ENCODE results near the gene ALDH1A2.

ALDH1A2 gene

DNA sequence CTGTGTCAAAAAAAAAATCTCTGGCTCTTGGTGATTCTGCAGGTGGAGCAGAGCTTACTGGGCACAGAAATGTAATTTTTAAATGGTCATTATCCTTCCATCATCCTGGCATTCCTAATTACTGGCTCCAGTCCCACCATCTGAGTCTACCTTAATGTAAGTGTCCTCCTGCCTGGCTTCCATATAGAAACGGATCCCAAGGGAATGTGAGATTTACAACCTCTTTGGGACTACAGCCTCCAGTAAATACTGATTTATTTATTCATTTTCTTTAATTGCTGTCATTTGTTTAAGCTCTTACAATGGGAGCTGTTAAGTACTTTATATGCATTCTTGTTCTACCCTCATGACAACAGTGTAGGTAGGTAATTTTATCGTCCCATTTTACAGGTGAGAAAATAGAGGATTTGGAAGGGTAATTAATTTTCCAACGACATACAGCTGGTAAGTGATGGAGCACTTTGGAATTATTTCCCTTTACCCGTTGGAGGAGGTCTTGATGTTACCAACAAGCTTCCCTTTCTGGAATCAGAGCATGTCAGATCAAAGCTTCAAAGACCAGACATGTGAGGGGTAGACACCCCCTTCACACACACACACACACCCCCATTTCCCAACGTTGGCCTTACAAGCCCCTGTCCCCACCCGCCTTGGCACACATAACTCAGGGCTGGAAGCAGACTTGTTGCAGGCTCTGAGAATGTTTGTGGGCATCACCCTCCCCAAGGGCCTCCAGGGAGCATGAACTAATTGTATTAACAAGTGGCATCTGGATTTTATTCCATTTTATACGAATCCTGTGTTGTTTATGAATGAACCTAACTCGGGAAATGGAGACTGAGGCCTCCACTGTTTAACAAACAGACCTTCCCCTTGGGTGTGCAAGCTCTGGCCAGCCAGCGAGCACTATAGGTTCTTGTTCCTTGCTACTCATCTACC, 116.9 kb downstream of the ALDH1A2 start:
- WGBS (ENCODE audit: insufficient coverage), result 97% methylated on average over 3 of the region's 9 CpGs
- ChIA-PET POLR2A (no interaction called here), CTCF (interaction anchor here (0.7 kb wide), 1 partner anchor 85 kb away, joined by 3 read pairs; no protein-coding TSS in a partner anchor)
- H3K4me1 ChIP-seq (ENCODE audit: control extremely low read depth in 1 of 4, control insufficient read depth in 4 of 4, insufficient read depth in 4 of 4, low read length in 3 of 4), result no peaks in the 10 kb centered on the region
- H3K9me3 ChIP-seq (ENCODE audit: control extremely low read depth in 1 of 5, control insufficient read depth in 4 of 5, insufficient read depth in 2 of 5, low read depth in 1 of 5, low read length in 4 of 5), result no peaks in the 10 kb centered on the region
- no peaks in the 10 kb centered on the region for H3K36me3 ChIP-seq (ENCODE audit: control insufficient read depth in 4 of 4, insufficient read depth in 4 of 4, low read length in 3 of 4)
- H3K27ac ChIP-seq (ENCODE audit: insufficient read depth in 1 of 2, low read depth in 1 of 2, low read length in 2 of 2, poor library complexity in 1 of 2, severe bottlenecking in 2 of 2), result no peak overlapping the region
- DNase-seq, result no peak
- H3K4me3 ChIP-seq (ENCODE audit: control insufficient read depth in 1 of 7, extremely low read depth in 1 of 7, insufficient read depth in 4 of 7, low read depth in 2 of 7, low read length in 6 of 7), result no peak overlapping the region
- H3K27me3 ChIP-seq (replicated peaks in 2 of 5; ENCODE audit: control insufficient read depth in 4 of 5, insufficient read depth in 5 of 5, low read length in 4 of 5), result peaks cover 0 to 16% (median 6%) of the 10 kb centered on the region in 5 experiments

DNA sequence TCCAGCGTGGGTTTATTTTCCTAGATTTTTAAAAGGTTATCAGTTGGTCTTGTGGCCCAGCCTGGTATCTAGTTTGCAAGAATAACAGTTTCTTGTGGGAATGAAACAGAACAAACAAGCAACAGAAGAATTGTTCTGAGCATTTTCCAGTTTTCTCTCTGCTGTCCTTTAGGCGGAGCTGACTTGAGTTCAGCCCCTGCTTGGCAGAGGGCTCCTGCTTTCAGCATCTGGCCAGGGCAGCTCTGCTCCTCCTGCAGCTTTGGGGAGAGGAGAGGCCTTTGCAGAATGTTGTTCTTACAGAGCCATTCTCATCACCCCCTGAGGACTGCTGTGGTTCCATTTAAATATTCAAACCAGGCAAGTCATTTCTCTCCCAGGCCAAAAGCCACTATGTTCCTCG, 117.7 kb downstream of the ALDH1A2 start:
- WGBS (ENCODE audit: insufficient coverage), result 45% methylated on average over 2 of the region's 3 CpGs
- H3K27ac ChIP-seq (ENCODE audit: insufficient read depth in 1 of 2, low read depth in 1 of 2, low read length in 2 of 2, poor library complexity in 1 of 2, severe bottlenecking in 2 of 2), result no peak overlapping the region
- CTCF ChIA-PET, result no interaction called here

DNA sequence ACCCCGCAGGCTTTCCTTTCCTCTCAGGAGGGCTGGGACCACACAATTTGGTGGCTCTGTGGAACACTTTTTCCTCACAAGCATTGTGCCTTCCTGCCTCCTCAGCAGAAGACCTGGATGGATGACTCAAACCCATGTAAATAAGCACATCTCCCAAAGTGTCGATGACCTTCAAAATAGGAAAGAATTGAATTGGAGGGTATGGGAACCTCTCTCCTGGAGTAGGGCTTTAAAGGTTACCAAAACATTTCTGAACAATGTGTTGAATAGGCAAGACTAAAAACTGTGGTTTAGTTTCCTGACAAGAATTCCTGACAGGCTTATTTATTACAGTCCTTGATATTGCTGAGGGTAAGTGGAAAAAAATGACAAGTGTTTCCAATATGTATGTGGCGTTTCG, 118.2 kb downstream of the ALDH1A2 start:
- no peak overlapping the region for H3K27ac ChIP-seq (ENCODE audit: insufficient read depth in 1 of 2, low read depth in 1 of 2, low read length in 2 of 2, poor library complexity in 1 of 2, severe bottlenecking in 2 of 2)
- WGBS (ENCODE audit: insufficient coverage), result no CpG with 5 or more reads among the region's 4 CpGs
- no peaks in the 10 kb centered on the region for H3K9me3 ChIP-seq (ENCODE audit: control extremely low read depth in 1 of 5, control insufficient read depth in 4 of 5, insufficient read depth in 2 of 5, low read depth in 1 of 5, low read length in 4 of 5)
- H3K4me3 ChIP-seq (ENCODE audit: control insufficient read depth in 1 of 7, extremely low read depth in 1 of 7, insufficient read depth in 4 of 7, low read depth in 2 of 7, low read length in 6 of 7), result no peak overlapping the region
- no peaks in the 10 kb centered on the region for H3K4me1 ChIP-seq (ENCODE audit: control extremely low read depth in 1 of 4, control insufficient read depth in 4 of 4, insufficient read depth in 4 of 4, low read length in 3 of 4)
- no peaks in the 10 kb centered on the region for H3K36me3 ChIP-seq (ENCODE audit: control insufficient read depth in 4 of 4, insufficient read depth in 4 of 4, low read length in 3 of 4)
- ChIA-PET CTCF (no interaction called here), POLR2A (no interaction called here)
- peaks cover 0 to 16% (median 6%) of the 10 kb centered on the region in 5 experiments for H3K27me3 ChIP-seq (replicated peaks in 2 of 5; ENCODE audit: control insufficient read depth in 4 of 5, insufficient read depth in 5 of 5, low read length in 4 of 5)
- no peak for DNase-seq

More for the DNA sequence above, 117.7 kb downstream of the ALDH1A2 start:
- no peak for DNase-seq
- Histone ChIP-seq H3K9me3 (ENCODE audit: control extremely low read depth in 1 of 5, control insufficient read depth in 4 of 5, insufficient read depth in 2 of 5, low read depth in 1 of 5, low read length in 4 of 5) (no peaks in the 10 kb centered on the region), H3K4me3 (ENCODE audit: control insufficient read depth in 1 of 7, extremely low read depth in 1 of 7, insufficient read depth in 4 of 7, low read depth in 2 of 7, low read length in 6 of 7) (no peak overlapping the region), H3K36me3 (ENCODE audit: control insufficient read depth in 4 of 4, insufficient read depth in 4 of 4, low read length in 3 of 4) (no peaks in the 10 kb centered on the region), H3K4me1 (ENCODE audit: control extremely low read depth in 1 of 4, control insufficient read depth in 4 of 4, insufficient read depth in 4 of 4, low read length in 3 of 4) (no peaks in the 10 kb centered on the region), H3K27me3 (replicated peaks in 2 of 5; ENCODE audit: control insufficient read depth in 4 of 5, insufficient read depth in 5 of 5, low read length in 4 of 5) (peaks cover 0 to 16% (median 6%) of the 10 kb centered on the region in 5 experiments)
- POLR2A ChIA-PET, result no interaction called here

DNA sequence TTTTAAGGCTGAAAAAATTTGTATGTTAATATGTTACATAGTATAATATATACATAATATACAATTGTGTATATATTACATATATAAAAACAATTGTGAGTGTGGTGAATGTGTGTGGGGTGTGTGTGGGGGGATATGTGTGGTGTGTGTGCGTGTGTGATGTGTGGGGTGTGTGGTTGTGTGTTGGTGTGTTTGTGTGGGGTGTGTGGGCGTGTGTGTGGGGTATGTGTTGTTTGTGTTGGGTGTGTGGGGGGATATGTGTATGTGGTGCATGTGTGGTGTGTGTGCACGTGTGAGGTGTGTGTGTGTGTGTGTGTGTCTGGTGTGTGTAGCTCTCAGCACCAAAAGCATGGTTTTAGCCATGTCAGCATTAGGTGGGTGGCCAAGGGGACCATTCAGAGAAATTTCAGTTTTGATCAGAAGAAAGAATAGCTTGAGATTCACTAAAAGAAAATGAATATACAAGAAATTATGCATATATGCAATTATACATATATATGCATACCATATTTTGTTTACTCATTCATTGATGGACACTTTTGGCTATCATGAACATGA, 118.9 kb downstream of the ALDH1A2 start:
- ChIA-PET CTCF (no interaction called here), POLR2A (no interaction called here)
- Histone ChIP-seq H3K4me1 (ENCODE audit: control extremely low read depth in 1 of 4, control insufficient read depth in 4 of 4, insufficient read depth in 4 of 4, low read length in 3 of 4) (no peaks in the 10 kb centered on the region), H3K27me3 (replicated peaks in 2 of 5; ENCODE audit: control insufficient read depth in 4 of 5, insufficient read depth in 5 of 5, low read length in 4 of 5) (peaks cover 0 to 16% (median 6%) of the 10 kb centered on the region in 5 experiments), H3K36me3 (ENCODE audit: control insufficient read depth in 4 of 4, insufficient read depth in 4 of 4, low read length in 3 of 4) (no peaks in the 10 kb centered on the region), H3K9me3 (ENCODE audit: control extremely low read depth in 1 of 5, control insufficient read depth in 4 of 5, insufficient read depth in 2 of 5, low read depth in 1 of 5, low read length in 4 of 5) (no peaks in the 10 kb centered on the region), H3K4me3 (ENCODE audit: control insufficient read depth in 1 of 7, extremely low read depth in 1 of 7, insufficient read depth in 4 of 7, low read depth in 2 of 7, low read length in 6 of 7) (no peak overlapping the region), H3K27ac (ENCODE audit: insufficient read depth in 1 of 2, low read depth in 1 of 2, low read length in 2 of 2, poor library complexity in 1 of 2, severe bottlenecking in 2 of 2) (no peak overlapping the region)
- WGBS (ENCODE audit: insufficient coverage), result 92% methylated on average over 2 of the region's 3 CpGs
- DNase-seq, result no peak

DNA sequence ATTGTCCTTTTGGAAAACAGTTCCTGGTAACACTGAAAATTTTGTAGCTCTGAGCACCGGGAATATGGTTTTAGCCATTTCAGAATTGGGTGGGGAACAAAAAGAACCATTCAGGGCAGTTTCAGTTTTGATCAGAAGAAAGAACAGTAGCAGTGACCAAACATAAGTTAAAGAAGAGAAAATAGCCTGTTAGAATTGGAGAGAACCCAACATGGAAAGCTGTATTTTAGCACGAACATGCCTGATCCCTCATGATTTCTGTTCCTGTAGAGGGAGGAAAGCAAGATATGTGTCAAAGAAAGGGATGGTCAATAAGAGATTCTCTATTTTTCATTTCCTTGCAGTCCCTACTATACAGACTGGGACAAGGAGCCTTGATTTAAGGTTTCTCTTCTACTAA, 119.9 kb downstream of the ALDH1A2 start:
- 96% methylated on average over 2 of the region's 2 CpGs for WGBS (ENCODE audit: insufficient coverage)
- H3K27me3 ChIP-seq (replicated peaks in 2 of 5; ENCODE audit: control insufficient read depth in 4 of 5, insufficient read depth in 5 of 5, low read length in 4 of 5), result peaks cover 0 to 16% (median 6%) of the 10 kb centered on the region in 5 experiments
- H3K36me3 ChIP-seq (ENCODE audit: control insufficient read depth in 4 of 4, insufficient read depth in 4 of 4, low read length in 3 of 4), result no peaks in the 10 kb centered on the region
- no peak overlapping the region for H3K27ac ChIP-seq (ENCODE audit: insufficient read depth in 1 of 2, low read depth in 1 of 2, low read length in 2 of 2, poor library complexity in 1 of 2, severe bottlenecking in 2 of 2)
- H3K4me1 ChIP-seq (ENCODE audit: control extremely low read depth in 1 of 4, control insufficient read depth in 4 of 4, insufficient read depth in 4 of 4, low read length in 3 of 4), result no peaks in the 10 kb centered on the region
- CTCF ChIA-PET, result no interaction called here
- DNase-seq, result no peak
- POLR2A ChIA-PET, result no interaction called here
- no peaks in the 10 kb centered on the region for H3K9me3 ChIP-seq (ENCODE audit: control extremely low read depth in 1 of 5, control insufficient read depth in 4 of 5, insufficient read depth in 2 of 5, low read depth in 1 of 5, low read length in 4 of 5)
- no peak overlapping the region for H3K4me3 ChIP-seq (ENCODE audit: control insufficient read depth in 1 of 7, extremely low read depth in 1 of 7, insufficient read depth in 4 of 7, low read depth in 2 of 7, low read length in 6 of 7)

DNA sequence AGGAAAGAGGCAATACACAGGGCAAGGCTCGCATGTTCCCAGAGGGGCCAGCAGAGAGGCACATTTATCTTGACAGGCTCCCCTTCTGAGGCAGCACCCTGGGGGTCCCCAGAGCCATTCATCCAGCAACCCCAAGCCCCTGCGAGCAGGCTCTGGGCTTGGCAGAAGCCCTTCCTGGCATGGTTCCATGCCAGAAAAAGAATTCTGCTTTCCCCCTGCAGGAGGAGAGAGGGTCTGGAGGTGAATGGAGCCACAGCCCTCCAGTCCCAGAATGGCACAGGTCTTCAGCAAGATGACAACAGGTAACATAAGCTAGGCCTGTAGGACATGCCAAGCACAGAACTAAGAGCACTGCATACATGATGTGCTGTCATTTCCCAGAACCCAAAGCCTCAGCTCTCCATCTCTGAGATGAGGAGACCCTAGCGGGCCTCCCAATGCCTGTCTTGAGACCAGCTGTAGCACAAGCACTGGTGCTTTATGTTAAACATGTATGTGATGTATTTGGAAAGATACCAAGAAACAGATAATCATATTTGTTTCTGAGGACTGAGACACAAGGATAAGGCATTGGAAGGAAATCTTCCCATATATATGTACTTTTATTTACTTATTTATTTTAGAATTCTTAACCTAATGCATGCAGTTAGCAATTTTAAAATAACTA, 121.6 kb downstream of the ALDH1A2 start:
- Histone ChIP-seq H3K27me3 (replicated peaks in 2 of 5; ENCODE audit: control insufficient read depth in 4 of 5, insufficient read depth in 5 of 5, low read length in 4 of 5) (peaks cover 0 to 16% (median 6%) of the 10 kb centered on the region in 5 experiments), H3K4me3 (ENCODE audit: control insufficient read depth in 1 of 7, extremely low read depth in 1 of 7, insufficient read depth in 4 of 7, low read depth in 2 of 7, low read length in 6 of 7) (no peak overlapping the region), H3K36me3 (ENCODE audit: control insufficient read depth in 4 of 4, insufficient read depth in 4 of 4, low read length in 3 of 4) (no peaks in the 10 kb centered on the region), H3K27ac (ENCODE audit: insufficient read depth in 1 of 2, low read depth in 1 of 2, low read length in 2 of 2, poor library complexity in 1 of 2, severe bottlenecking in 2 of 2) (no peak overlapping the region), H3K9me3 (ENCODE audit: control extremely low read depth in 1 of 5, control insufficient read depth in 4 of 5, insufficient read depth in 2 of 5, low read depth in 1 of 5, low read length in 4 of 5) (no peaks in the 10 kb centered on the region), H3K4me1 (ENCODE audit: control extremely low read depth in 1 of 4, control insufficient read depth in 4 of 4, insufficient read depth in 4 of 4, low read length in 3 of 4) (no peaks in the 10 kb centered on the region)
- ChIA-PET CTCF (no interaction called here), POLR2A (no interaction called here)
- WGBS (ENCODE audit: insufficient coverage), result 90% methylated on average over 2 of the region's 3 CpGs
- no peak for DNase-seq

DNA sequence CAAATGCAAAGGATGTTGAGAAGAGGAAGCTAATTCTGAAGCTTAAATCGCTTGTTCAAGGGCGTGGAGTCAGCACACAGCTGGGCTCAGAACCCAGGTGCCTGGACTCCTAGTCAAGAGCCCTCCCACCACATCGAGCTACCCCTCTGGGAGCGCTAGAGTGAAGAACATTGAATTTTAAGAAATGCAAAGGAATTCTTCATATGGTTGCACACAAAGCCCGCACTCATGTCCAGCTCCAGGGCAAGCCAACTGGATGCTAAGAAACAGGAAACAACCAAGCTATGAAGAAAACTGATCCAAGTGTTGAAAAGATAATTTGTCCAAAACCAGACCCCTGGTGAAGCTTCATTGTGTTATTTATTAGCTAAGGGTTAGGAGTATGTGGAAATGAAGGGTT, 122.3 kb downstream of the ALDH1A2 start:
- POLR2A ChIA-PET, result no interaction called here
- 96% methylated on average over 3 of the region's 5 CpGs for WGBS (ENCODE audit: insufficient coverage)
- no peak overlapping the region for H3K27ac ChIP-seq (ENCODE audit: insufficient read depth in 1 of 2, low read depth in 1 of 2, low read length in 2 of 2, poor library complexity in 1 of 2, severe bottlenecking in 2 of 2)
- CTCF ChIA-PET, result no interaction called here
- H3K4me1 ChIP-seq (ENCODE audit: control extremely low read depth in 1 of 4, control insufficient read depth in 4 of 4, insufficient read depth in 4 of 4, low read length in 3 of 4), result no peaks in the 10 kb centered on the region
- no peaks in the 10 kb centered on the region for H3K36me3 ChIP-seq (ENCODE audit: control insufficient read depth in 4 of 4, insufficient read depth in 4 of 4, low read length in 3 of 4)
- no peak overlapping the region for H3K4me3 ChIP-seq (ENCODE audit: control insufficient read depth in 1 of 7, extremely low read depth in 1 of 7, insufficient read depth in 4 of 7, low read depth in 2 of 7, low read length in 6 of 7)
- H3K9me3 ChIP-seq (ENCODE audit: control extremely low read depth in 1 of 5, control insufficient read depth in 4 of 5, insufficient read depth in 2 of 5, low read depth in 1 of 5, low read length in 4 of 5), result no peaks in the 10 kb centered on the region
- peaks cover 0 to 19% (median 6%) of the 10 kb centered on the region in 5 experiments for H3K27me3 ChIP-seq (replicated peaks in 2 of 5; ENCODE audit: control insufficient read depth in 4 of 5, insufficient read depth in 5 of 5, low read length in 4 of 5)
- DNase-seq, result no peak
